Breast epithelium (tissue), 3 donors: Measurements from ENCODE around the gene PPM1L.

Source experiments
- POLR2AphosphoS5 ChIP-seq, 3 donors: sonication (generic); formaldehyde crosslinking; IDR thresholded peaks; one replicate each; pipeline ENCODE4 v1.6.1; 2017; ENCODE audit warnings: antibody characterized with exemption in 3 of 3
- TF ChIP-seq, protein P1 (sequence below), 3 donors: fragments of 450-650 bp; IDR thresholded peaks; one replicate each; pipeline ENCODE4 v1.5.1; 2016 to 2017; ENCODE audit warnings: antibody characterized with exemption in 3 of 3, mild to moderate bottlenecking in 3 of 3, moderate library complexity in 3 of 3

DNA sequence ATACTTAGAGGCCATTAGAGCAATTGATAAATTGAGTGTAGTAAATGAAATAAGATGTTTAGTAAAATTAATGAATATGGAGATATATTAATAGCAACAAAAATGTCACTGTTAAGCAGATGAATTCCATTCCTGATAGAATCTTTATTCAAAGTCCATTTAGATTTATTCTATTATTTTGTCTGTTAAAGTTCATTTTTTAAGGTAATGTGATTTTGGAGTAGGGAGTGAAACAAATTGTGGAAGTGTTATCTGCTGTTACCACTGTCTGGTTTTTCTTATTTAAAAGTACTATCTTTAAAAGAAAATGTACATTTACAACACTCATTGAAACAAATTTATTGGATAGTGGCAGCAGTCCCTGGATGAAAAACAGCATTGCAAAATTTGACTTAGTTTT is 70.4 kb downstream of the PPM1L start:
- TF ChIP-seq, protein P1, sequence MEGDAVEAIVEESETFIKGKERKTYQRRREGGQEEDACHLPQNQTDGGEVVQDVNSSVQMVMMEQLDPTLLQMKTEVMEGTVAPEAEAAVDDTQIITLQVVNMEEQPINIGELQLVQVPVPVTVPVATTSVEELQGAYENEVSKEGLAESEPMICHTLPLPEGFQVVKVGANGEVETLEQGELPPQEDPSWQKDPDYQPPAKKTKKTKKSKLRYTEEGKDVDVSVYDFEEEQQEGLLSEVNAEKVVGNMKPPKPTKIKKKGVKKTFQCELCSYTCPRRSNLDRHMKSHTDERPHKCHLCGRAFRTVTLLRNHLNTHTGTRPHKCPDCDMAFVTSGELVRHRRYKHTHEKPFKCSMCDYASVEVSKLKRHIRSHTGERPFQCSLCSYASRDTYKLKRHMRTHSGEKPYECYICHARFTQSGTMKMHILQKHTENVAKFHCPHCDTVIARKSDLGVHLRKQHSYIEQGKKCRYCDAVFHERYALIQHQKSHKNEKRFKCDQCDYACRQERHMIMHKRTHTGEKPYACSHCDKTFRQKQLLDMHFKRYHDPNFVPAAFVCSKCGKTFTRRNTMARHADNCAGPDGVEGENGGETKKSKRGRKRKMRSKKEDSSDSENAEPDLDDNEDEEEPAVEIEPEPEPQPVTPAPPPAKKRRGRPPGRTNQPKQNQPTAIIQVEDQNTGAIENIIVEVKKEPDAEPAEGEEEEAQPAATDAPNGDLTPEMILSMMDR (IDR thresholded peaks at IDR 0.05): no peak
- no peak for TF ChIP-seq POLR2AphosphoS5 (IDR thresholded peaks at IDR 0.05)
